ENCODE data around the gene PEX14. TPM values are rescaled to one million over a fixed set of nuclear protein-coding genes. Genes with fewer than 3 reads are reported as not detected.

Gene PEX14
- total RNA-seq, 6 experiments from 2014 or later: 23.1 to 28.4 (median 26.0) TPM

GRCh38 chr1:10593750-10594149 lies 119.0 kb downstream of the PEX14 start:
- TF ChIP-seq CTCF (IDR thresholded peaks at IDR 0.05): no peak
- no peak overlapping the region for H3K27ac Mint-ChIP-seq
- H3K27me3 Mint-ChIP-seq (ENCODE audit: insufficient read depth): peaks cover 3% of the 10 kb centered on the region
- H3K4me3 Mint-ChIP-seq: no peak overlapping the region
- 0 out of 2 replicates have a peak, but pooled peaks cover 6% of the 10 kb centered on the region for H3K36me3 Mint-ChIP-seq (ENCODE audit: low read depth)
- H3K9me3 Mint-ChIP-seq: no peaks in the 10 kb centered on the region
- no peak for DNase-seq
- peaks cover 43% of the 10 kb centered on the region for H3K4me1 Mint-ChIP-seq (ENCODE audit: low read depth)

DNA sequence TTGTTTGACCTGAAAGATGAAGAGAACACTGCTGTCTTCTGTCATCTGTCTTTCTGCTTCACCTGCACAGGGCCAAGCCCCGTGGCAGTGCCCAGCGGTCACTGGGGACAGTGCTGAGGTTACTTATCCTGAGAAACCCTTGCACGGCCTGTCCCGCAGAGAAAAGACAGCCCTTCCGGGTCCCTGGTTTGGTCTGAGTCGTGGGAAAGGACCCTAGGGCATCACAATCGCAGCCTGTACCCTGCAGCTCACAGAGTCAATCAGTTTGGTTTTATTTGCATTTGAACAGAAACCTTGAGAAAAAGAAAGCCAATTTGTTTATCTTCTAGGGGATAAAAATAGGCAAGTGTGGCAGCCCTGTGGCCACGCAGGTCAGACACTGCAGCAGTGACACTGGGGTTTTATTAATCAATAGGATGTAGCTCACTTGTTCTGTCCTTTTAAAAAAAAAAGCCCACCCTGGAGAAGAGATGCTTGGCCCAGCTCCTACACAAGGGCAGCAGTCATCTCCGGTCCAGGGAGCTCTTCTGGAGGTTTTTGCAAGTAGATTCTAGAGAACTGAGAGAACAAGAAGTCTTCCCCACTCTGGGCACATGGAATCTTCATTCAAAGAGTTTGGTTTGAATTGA lies 120.0 kb downstream of the PEX14 start:
- TF ChIP-seq CTCF (IDR thresholded peaks at IDR 0.05): no peak
- H3K4me1 Mint-ChIP-seq (ENCODE audit: low read depth): peaks cover 52% of the 10 kb centered on the region
- peaks cover 3% of the 10 kb centered on the region for H3K27me3 Mint-ChIP-seq (ENCODE audit: insufficient read depth)
- no peak overlapping the region for H3K4me3 Mint-ChIP-seq
- H3K36me3 Mint-ChIP-seq (ENCODE audit: low read depth): 0 out of 2 replicates have a peak, but pooled peaks cover 7% of the 10 kb centered on the region
- no peak for DNase-seq
- no peak overlapping the region for H3K27ac Mint-ChIP-seq
- no peaks in the 10 kb centered on the region for H3K9me3 Mint-ChIP-seq

DNA sequence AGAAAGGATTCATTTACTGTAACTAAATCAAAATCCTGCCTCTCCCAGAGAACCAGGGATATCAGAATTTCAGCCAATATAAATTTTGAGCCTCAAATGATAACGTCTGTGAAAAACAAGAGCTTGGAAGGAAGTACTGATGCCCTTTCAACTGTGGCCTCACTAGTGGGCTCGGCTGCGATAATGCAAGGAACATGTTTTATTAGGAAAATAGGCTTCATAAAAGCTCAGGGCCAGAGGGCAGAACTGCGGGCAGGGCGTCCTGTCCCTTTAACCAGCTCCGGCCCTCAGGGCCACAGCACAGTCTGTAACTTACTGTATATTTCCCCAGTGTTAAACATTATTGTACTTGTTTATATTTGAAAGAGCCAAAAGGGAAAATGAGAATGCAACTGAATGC lies 122.0 kb downstream of the PEX14 start:
- Mint-ChIP-seq H3K4me3 (no peak overlapping the region), H3K27me3 (ENCODE audit: insufficient read depth) (peaks cover 3% of the 10 kb centered on the region), H3K9me3 (no peaks in the 10 kb centered on the region), H3K27ac (peak overlapping the region; percentile 16; the same call in 1 of the 2 replicates), H3K4me1 (ENCODE audit: low read depth) (peaks cover 61% of the 10 kb centered on the region), H3K36me3 (ENCODE audit: low read depth) (0 out of 2 replicates have a peak, but pooled peaks cover 7% of the 10 kb centered on the region)
- DNase-seq: no peak
- TF ChIP-seq CTCF (IDR thresholded peaks at IDR 0.05): no peak

DNA sequence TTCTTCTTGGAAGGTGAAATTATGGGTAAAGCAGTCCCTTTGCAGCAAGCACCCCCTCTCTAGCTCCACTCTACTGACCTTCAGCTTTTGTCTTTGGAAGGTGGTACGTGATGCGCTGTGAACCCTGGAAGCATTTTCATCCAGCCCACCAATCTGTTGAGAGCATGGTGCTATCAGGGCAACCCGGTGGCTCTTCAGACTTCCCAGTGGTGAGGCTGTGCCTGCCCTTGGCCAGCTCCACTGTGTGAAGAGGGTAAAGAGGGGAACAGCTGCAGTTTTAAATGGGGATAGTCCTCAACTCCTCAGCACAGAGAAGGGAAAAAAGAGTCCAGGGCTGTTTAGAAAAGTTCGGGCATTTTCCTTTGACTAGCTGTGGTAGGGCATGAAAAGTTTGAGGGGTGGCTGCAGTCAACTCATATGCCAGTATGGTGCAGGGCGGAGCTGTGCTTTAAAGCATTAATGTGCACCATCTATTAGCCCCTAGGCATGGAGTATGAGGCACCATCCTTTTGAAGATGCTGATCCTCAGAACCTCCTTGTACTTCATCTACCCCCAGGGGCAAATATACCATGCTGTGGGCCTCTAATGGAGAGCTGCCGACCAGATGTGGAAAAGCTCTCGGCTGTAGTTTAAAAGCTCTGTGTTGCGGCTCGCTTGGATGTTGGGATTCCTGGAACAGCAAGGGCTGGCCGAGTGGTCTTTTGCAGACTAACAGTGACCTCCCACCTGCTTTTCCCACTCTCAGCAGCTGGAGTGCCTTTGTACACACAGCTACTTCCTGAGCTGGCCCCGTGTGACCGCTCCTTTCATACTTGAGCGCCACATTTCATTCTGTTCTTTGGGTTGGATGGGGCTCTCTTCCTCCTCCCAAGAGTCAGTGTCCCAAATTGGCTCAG lies 123.0 kb downstream of the PEX14 start:
- Mint-ChIP-seq H3K27ac (peak overlapping the region; percentile 93), H3K4me3 (no peak overlapping the region; the same call in 1 of the 2 replicates)

DNA sequence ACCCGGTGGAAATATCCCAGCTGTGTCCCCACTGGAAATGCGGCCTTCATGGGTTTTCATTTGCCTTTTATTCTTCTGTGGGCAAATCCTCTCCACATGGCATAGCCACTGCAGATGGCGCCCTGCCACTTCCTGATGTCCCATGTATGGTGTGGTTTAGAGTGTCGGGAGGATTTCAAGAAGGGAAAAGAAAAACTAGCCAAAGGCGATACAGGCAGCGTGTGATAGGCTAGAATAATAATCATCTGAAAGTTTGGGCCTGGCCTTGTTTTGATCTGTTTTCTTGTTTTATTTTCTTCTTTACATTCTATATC lies 123.6 kb downstream of the PEX14 start:
- H3K9me3 Mint-ChIP-seq: no peaks in the 10 kb centered on the region
- no peak for DNase-seq
- H3K36me3 Mint-ChIP-seq (ENCODE audit: low read depth): peaks cover 7% of the 10 kb centered on the region; the same call in 1 of the 2 replicates
- H3K4me3 Mint-ChIP-seq: no peak overlapping the region; the same call in 1 of the 2 replicates
- no peak for TF ChIP-seq CTCF (IDR thresholded peaks at IDR 0.05)
- peak overlapping the region; percentile 93 for H3K27ac Mint-ChIP-seq
- H3K27me3 Mint-ChIP-seq (ENCODE audit: insufficient read depth): no peaks in the 10 kb centered on the region; the same call in 1 of the 2 replicates
- H3K4me1 Mint-ChIP-seq (ENCODE audit: low read depth): peaks cover 67% of the 10 kb centered on the region

More for the DNA sequence above, 123.0 kb downstream of the PEX14 start:
- Mint-ChIP-seq H3K27me3 (ENCODE audit: insufficient read depth) (peaks cover under 1% of the 10 kb centered on the region), H3K36me3 (ENCODE audit: low read depth) (peaks cover 7% of the 10 kb centered on the region; the same call in 1 of the 2 replicates), H3K9me3 (no peaks in the 10 kb centered on the region), H3K4me1 (ENCODE audit: low read depth) (peaks cover 67% of the 10 kb centered on the region)
- DNase-seq: no peak
- no peak for TF ChIP-seq CTCF (IDR thresholded peaks at IDR 0.05)

Data from HFFc6 (cell line).